GM19099 (cell line): ENCODE measurements around the gene ZBTB44.

Source experiments
- POLR2A ChIP-seq: IDR thresholded peaks from 3 replicates; pipeline ENCODE4 v1.6.1; 2011; ENCODE audit warnings: low read depth; ENCODE audit not compliant: insufficient read length; ENCODE audit errors: extremely low read depth

ZBTB44 gene, protein sequence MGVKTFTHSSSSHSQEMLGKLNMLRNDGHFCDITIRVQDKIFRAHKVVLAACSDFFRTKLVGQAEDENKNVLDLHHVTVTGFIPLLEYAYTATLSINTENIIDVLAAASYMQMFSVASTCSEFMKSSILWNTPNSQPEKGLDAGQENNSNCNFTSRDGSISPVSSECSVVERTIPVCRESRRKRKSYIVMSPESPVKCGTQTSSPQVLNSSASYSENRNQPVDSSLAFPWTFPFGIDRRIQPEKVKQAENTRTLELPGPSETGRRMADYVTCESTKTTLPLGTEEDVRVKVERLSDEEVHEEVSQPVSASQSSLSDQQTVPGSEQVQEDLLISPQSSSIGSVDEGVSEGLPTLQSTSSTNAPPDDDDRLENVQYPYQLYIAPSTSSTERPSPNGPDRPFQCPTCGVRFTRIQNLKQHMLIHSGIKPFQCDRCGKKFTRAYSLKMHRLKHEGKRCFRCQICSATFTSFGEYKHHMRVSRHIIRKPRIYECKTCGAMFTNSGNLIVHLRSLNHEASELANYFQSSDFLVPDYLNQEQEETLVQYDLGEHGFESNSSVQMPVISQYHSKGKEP

DNA sequence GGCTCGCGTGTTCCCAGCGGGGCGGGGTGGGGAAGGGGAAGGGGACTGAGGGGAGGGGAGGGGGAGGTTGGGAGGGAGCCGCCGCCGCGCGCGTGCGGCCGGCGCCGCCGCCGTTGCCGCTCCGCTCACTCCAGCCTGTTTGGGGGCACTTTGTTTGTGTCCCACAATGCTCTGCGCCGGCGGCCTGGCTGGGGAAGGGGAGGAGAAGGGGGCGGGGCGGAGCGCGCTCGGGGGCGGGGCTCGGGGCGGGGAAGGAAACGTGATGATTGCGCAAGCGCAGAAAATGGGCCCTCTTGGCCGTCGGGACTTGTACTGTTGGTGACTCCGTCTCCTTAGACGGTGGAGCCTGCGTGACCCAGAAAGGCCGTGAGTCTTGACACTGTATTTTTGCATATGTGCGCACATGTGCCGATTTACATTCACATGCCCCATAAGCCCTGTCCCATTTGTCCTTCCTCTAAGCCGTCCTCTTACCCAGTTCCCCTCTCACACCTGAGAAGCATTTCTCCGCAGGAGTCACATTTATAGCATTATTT, at the start of gene ZBTB44:
TSS of gene ZBTB44 (minus strand) at position 168 of the 536 bp plus-strand sequence. CDS start 53,044 bp downstream, outside the sequence.
- peak; percentile 75 for TF ChIP-seq POLR2A

GRCh38 chr11:130359419-130359818, 44.7 kb upstream of the ZBTB44 start:
- TF ChIP-seq POLR2A: no peak

GRCh38 chr11:130358398-130358797, 43.7 kb upstream of the ZBTB44 start:
- TF ChIP-seq POLR2A: no peak

GRCh38 chr11:130347261-130347660, 32.5 kb upstream of the ZBTB44 start:
- TF ChIP-seq POLR2A: no peak

- no peak for TF ChIP-seq POLR2A
These were observed 30.1 kb upstream of the ZBTB44 start for GRCh38 chr11:130344841-130345240.

DNA sequence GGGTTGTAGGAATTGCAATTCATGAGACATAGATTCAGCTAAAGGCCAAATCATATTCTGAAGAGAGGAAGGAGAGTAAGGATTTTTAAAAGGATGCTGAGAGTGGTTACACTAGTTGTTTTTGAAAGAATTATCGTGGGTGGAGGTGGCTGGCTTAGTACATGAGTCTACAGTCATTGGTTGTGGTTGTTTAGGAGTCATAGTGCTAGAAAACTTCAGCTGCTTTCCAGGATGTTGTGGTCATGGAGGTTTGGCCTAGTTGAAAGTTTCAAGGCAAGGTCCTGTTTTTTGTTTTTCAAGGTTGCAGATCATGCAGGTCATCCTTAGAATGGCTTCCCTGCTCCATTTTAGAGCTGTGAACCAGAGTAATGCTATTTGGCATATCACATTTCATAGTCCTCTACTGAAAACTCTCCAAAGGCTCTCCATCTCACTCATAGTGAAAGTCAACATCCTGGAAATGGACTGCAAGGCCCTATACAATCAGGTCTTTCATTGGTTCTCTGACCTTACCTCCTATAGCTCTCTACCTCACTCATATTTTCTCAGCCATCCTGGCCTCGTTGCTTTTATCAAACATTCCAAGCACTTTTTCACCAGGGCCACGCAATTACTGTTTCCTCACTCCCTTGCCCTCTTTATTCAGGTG, 26.1 kb upstream of the ZBTB44 start:
- TF ChIP-seq POLR2A: no peak

DNA sequence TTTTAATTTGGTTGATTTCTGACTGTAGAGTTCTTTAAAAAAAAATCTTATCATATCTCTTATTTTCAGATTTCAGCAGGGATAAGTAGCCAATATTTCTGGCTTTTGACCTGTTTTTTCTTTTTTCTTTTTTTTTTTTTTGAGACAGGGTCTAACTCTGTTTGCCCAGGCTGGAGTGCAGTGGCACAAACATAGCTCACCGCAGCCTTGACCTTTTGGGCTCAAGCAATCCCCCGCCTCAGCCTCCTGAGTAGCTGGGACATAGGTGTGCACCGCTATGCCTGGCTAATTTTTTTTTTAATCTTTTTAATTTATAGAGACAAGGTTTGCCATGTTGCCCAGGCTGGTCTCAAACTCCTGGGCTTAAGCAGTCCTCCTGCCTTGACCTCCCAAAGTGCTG, 23.9 kb upstream of the ZBTB44 start:
- no peak for TF ChIP-seq POLR2A

GRCh38 chr11:130337281-130338089, 22.8 kb upstream of the ZBTB44 start:
- no peak for TF ChIP-seq POLR2A

DNA sequence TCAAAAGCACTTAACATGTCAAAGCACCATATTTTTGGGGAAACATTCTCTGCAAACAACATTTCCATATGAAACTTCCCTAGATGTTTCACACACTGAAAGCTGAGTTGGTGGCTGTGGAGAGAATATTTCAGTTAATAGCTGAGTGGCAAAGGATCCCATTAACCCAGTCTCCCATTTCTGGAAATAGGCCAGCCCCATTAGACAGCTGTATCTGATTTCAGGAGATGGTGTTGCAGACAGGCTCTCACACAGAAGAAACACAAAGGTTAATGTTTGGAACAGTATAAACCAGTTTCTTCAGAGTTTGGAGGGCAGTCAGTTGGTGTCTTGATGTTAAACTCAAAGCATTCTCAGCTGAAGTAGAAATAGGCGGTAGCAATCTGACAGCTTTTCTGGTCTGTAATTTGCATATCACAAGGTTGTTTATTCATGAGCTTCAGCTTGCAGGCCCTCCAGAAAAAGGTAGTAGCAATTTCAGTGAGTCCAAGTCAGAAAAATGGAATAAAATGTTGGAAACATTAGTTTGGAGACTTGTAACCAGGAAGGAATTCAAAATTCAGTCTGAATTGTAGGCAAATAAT, 15.5 kb upstream of the ZBTB44 start:
- no peak for TF ChIP-seq POLR2A

DNA sequence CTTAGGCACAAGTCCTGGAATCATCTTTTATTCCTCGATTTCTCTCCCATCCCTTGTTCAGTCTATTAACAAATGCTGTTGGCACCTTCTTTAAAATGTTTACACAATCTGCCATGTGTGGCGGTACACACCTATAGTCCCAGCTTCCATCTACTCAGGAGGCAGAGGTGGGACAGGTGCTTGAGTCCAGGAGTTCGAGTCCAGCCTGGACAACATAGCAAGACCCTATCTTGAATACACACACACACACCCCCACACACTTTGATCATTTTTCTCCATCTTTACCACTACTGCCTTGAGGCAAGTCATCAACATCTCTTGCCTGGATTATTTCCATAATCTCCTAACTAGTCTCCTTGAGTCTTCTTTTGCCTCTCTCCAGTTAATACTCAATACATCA, 13.7 kb upstream of the ZBTB44 start:
- no peak for TF ChIP-seq POLR2A

DNA sequence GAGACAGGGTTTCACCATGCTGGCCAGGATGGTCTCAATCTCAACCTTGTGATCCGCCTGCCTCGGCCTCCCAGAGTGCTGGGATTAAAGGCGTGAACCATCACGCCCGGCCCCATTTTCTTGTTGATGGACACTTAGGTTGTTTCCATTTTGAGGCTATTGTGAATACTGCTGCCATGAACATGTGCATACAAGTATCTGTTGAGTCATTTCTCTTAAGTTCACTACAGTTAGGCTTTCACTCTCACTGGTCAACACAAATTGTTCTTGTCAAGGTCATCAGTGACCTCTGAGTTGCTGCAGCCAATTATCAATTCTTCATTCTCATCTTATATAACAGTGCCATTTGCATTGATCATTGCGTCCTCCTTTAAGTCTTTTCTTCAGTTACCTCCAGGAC, 13.0 kb upstream of the ZBTB44 start:
- no peak for TF ChIP-seq POLR2A

GRCh38 chr11:130325691-130326090, 11.0 kb upstream of the ZBTB44 start:
- no peak for TF ChIP-seq POLR2A

DNA sequence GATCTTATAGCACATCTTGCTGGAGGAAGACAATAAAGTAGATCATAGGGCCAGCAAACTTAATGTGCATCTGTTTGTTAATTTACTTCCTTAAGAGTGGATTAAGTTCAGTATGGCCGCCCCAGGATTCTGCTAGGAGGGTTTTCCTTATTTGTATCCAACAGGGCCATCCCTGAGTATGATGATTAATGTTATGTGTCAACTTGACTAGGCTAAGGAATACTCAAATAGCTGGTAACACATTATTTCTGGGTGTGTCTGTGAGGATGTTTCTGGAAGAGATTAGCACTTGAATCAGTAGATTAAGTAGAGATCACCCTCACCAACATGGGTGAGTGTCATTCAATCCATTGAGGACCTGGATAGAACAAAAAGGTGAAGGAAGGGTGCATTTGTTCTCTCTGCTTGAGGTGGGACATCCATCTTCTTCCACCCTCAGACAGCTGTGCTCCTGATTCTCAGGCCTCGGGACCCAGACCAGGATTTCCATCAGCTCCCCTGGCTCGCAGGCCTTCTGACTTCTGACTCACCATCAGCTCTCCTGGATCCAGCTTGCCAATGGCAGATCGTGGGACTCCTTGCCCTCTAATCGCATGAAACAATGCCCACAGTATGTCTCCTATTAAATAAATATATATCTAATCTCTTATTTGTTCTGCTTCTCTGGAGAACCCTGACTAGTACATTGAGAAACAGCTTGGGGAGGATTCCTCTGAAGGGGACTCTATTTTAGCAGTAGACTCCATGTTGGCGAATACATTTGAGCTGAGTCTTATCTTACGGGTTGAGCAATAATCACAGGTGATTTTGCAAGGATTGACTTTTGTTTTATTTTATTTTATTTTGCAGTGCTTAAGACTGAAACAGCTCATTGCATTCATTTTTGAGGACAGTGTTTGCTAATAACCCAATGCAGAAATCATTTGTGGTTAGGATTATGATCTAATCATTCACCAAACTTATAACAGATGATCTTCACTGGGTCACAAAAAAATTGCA, 9.0 kb upstream of the ZBTB44 start:
- TF ChIP-seq POLR2A: no peak
